Skeletal muscle tissue (tissue), 2 donors: Measurements from ENCODE around the gene CNEP1R1. TPM values are rescaled to one million over a fixed set of nuclear protein-coding genes. Genes with fewer than 3 reads are reported as not detected.

Experiments
- small RNA-seq: library from RNA; depleted of rRNA; stranded (forward); fragments of <200 nt; gene quantifications from one replicate; pipeline ENCODE3, GENCODE V24; 2014
- total RNA-seq: library from RNA; depleted of rRNA; stranded (reverse); fragments of >200 nt; gene quantifications from one replicate; pipeline ENCODE4 v1.2.3, GENCODE V29; 2014

The CNEP1R1 gene
- total RNA-seq, 1 donor from 2014 or later: 34.4 TPM

Small RNAs within 50 kb of the gene (small RNA-seq; reads per million reads assigned to genes)
- not detected for gene RF00017

Other genes starting within 250 kb of the CNEP1R1 start
- 16.7 TPM for gene ZNF423, start 169.1 kb upstream of the CNEP1R1 start, total RNA-seq
- gene HEATR3, start 40.7 kb downstream of the CNEP1R1 start, total RNA-seq: 25.1 TPM
- gene TENT4B, start 128.1 kb downstream of the CNEP1R1 start, total RNA-seq: 5.7 TPM
- 9.4 TPM for gene ADCY7, start 241.3 kb downstream of the CNEP1R1 start, total RNA-seq